Dermis blood vessel endothelial cell (primary cell): ENCODE results near the gene SLC4A2. TPM values are rescaled to one million over a fixed set of nuclear protein-coding genes. Genes with fewer than 3 reads are reported as not detected.
"Not testable (repeated sequence)": the region's sequence is repeated elsewhere in the genome, so short reads cannot be mapped to it uniquely, and the experiment has no call there.

Experiments
- DNase-seq: peaks from one replicate; pipeline ENCODE4 v3.0.0; 2010
- total RNA-seq: library from RNA; depleted of rRNA; stranded (reverse); fragments of >200 nt; gene quantifications from 2 replicates; pipeline ENCODE4 v1.2.3, GENCODE V29; 2014

SLC4A2 gene
- total RNA-seq, 1 donor from 2014 or later, result 93.6 TPM

DNA sequence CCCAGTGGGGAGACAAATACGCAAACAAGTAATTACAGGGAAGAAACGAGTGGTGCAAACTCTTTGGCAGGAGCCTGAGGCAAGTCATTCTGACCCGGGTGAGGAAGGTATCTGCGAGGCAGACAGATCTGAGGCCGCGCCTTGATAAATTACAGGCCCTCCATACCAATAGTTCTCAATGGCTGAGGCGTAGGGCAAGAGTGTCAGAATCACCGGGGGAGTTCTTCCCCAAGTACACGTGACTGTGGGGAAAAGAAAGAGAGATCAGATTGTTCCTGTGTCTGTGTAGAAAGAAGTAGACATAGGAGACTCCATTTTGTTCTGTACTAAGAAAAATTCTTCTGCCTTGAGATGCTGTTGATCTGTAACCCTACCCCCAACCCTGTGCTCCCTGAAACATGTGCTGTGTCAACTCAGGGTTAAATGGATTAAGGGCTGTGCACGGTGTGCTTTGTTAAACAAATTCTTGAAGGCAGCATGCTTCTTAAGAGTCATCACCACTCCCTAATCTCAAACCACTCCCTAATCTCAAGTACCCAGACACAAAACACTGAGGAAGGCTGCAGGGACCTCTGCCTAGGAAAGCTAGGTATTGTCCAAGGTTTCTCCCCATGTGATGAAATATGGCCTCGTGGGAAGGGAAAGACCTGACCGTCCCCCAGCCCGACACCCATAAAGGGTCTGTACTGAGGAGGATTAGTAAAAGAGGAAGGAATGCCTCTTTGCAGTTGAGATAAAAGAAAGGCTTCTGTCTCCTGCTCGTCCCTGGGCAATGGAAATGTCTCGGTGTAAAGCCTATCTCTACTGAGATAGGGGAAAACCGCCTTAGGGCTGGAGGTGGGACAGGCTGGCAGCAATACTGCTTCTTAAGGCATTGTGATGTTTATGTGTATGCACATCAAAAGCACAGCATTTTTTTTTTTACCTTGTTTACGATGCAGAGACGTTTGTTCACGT, 32.3 kb upstream of the SLC4A2 start:
- not testable (repeated sequence) for DNase-seq

DNA sequence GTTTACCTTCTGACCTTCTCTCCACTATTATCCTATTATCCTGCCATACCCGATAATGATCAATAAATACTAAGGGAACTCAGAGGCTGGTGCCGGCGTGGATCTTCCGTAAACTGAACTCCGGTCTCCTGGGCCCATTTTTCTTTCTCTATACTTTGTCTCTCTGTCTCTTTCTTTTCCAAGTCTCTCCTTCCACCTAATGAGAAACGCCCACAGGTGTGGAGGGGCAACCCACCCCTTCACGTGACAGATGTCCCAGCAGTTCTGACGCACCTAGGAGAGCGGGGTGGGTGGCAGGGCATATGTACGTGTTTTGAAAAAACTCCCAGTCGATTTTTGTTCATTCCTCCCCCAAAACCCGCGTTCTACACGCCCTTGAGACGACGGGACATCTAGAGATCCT, 31.7 kb upstream of the SLC4A2 start:
- not testable (repeated sequence) for DNase-seq

DNA sequence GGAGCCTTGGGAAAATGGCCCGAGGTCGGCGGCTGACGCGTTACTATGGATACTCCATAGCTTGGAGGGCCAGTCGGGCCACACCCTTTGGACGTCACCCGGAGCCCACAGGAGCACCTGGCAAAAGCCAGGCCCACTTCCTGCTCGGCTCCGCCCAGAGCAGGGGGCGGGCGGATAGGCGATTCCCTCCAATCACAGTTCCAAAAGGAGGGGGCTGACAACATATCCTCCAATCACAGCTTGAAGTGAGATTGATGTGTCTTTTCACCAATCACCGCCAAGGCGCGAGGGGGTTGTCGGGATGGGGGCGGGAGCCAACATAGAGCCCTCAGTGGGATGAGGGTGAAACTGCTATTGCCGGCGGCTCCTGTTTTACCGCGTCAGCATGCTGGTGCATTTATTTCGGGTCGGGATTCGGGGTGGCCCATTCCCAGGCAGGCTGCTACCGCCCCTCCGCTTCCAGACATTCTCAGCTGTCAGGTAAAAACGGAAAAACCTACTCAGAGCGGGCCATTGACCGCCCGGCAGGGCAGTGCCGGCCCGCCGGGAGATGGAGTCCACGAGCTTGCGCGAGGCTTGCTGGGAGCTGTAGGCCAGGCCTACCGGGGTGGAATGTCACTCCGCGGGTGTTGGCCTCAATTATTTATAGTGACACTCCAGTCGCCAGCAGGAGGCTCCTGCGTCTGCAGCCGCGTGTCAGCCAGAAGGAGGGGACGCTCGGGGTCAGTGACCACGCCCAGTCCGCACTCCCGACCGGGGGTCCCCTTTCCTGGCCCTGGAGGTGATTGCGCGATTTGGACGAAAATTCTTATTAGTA, 31.1 kb upstream of the SLC4A2 start, which contains the start of gene ABCB8:
TSS of gene ABCB8 (plus strand) at position 320 of the 817 bp plus-strand sequence. CDS start at position 386, 66 bp downstream.
- peak; percentile 99 for DNase-seq

DNA sequence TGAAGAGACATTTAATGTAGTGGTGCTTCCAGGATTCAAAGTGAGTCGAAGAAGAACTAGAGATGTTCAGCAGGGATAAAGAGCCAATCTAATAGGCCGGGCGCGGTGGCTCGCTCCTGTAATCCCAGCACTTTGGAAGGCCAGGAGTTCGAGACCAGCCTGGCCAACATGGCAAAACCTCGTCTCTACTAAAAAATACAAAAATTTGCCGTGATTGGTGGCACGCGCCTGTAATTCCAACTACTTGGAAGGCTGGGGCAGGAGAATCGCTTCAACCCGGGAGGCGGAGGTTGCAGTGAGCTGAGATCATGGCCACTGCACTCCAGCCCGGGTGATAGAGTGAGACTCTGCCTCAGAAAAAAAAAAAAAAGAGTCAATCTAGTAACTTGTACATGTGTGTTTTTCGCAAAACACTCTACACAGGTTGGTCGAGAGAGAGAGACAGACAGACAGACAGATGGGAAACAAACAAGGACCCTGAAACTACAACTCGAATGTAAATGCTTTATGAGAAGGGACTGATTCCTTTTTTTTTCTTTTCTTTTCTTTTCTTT, 30.4 kb upstream of the SLC4A2 start:
- DNase-seq, result no peak

DNA sequence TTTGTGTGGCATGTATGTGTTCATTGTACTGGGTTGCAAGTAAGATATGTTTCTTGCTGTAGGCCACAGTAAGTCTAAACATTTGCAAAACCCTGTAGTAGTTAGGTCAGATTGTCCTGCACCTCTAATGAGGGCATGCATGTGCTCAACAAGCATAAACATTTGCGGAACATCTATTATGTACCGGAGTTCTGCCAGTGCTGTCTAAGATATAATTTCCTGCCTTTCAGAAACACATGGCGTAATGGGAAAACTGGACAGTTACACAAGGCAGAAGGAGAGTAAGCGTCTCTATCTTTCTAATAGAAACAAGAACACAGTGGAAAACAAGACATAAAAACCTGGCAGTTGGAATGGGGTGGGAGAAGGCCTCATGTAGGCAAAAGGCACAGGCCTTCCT, 28.4 kb upstream of the SLC4A2 start:
- no peak for DNase-seq

DNA sequence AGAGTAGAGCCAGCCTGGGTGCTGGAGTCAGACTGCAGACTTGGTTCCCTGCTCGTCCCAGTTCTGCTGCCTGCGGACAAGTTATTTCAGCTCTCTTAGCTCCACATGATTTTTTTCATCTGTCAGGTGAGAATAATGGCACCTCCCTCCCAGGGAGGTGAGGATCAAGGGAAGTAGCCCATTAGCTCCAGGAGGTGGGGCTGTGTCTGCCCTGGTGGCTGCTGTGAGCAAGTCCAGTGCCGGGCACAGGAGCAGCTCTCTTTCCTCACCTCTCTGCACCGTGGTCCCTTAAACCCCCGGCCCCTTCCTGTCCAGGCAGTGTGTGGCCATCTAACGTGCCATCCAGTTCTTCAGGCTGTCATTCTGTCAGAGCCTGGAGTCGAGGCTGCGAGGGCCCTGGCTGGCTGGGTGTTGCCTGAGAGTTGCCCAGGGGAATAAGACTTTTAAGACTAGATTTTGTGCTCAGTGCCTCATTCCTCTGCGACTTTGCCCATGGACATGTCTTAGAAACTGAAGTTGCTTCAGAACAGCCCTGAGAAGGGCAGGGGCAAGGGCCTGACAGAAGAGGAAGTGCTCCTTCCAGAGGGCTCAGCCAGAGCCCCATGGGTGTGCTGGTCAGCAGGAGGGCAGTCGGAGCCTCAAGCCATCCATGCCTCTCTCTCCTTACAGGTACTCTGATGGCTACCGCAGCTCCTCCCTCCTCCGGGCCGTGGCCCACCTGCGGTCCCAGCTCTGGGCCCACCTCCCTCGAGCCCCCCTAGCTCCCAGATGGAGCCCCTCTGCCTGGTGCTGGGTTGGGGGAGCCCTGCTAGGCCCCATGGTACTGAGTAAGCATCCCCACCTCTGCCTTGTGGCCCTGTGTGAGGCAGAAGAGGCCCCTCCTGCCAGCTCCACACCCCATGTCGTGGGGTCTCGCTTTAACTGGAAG, 26.2 kb upstream of the SLC4A2 start:
- DNase-seq, result no peak

DNA sequence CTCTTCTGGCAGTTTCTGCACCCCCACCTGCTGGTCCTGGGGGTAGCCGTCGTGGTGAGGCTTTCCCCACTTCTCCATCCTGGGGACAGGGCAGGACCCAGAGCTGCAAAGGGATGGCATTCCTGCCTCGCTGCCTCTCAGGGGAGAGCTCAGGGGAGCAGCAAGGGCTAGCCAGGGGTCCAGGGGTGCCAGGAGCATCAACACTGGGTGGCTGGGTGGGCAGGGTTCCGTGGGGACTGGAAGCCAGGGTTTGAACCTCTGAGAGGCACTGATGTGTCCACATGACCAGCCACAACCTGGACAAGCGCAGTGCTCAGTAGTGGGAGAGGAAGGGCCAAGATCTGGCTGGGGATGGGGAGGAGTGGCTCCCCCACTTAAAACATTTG, 25.5 kb upstream of the SLC4A2 start:
- DNase-seq, result no peak

DNA sequence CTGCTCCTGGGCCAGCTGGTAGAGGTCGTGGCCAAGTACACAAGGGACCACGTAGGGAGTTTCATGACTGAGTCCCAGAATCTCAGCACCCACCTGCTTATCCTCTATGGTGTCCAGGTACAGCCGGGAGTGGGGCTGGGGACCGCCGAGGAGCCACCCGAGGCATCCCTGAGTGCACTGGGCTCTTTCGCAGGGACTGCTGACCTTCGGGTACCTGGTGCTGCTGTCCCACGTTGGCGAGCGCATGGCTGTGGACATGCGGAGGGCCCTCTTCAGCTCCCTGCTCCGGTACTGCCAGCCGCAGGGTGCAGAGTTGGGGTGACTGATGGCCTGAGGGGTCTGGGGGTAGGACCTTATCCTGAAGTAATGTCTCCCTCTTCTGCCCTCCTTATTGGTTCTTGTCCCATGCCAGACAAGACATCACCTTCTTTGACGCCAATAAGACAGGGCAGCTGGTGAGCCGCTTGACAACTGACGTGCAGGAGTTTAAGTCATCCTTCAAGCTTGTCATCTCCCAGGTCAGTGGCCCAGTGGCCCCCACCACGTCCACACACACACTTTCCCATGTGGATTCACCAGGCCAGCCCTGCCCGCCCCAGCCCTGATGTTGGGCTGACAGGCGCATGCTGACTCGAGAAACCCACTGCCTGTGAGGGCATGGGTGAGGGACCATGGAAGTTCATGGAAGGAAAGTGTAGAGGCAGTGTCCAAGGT, 24.9 kb upstream of the SLC4A2 start:
- DNase-seq, result no peak

DNA sequence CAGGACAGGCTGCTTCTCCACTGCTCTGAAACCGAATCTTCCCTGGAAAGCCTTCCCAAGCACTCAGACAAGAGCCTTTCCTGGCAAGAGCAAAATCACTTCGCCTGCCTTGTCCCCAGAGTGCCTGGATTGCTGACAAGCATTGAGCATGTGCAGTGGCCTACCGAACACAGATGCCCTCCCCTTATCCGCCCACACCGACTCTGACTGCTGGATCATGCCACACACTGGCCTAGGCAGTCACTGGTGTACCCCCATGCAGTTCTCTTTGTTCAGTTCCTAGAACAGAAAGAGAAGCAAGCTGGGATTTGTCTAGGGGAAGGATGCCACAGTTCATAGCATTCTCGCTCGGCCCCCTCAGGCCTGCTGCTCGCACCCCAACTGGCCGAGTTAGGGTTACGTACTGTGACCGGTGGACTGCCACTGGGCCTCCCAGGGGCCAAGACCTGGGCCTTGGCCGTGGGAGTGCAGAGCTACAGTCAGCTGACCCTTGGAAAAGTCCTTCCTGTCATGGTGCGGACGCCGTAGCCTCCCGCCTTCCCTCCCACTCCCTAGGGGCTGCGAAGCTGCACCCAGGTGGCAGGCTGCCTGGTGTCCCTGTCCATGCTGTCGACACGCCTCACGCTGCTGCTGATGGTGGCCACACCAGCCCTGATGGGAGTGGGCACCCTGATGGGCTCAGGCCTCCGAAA, 24.2 kb upstream of the SLC4A2 start:
- no peak for DNase-seq

DNA sequence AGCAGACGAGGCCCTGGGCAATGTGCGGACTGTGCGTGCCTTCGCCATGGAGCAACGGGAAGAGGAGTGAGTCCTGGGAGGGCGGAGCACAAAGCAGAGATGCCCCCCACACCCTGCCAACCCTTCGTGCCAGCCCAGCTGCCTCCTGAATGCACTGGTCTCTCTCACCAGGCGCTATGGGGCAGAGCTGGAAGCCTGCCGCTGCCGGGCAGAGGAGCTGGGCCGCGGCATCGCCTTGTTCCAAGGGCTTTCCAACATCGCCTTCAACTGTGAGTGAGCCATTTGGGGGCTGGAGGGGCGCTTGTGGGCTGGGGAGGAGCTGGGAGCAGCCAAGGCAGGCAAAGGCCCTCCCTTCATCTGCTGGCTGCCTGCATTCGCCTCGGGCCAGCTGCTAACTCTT, 23.5 kb upstream of the SLC4A2 start:
- DNase-seq, result no peak

DNA sequence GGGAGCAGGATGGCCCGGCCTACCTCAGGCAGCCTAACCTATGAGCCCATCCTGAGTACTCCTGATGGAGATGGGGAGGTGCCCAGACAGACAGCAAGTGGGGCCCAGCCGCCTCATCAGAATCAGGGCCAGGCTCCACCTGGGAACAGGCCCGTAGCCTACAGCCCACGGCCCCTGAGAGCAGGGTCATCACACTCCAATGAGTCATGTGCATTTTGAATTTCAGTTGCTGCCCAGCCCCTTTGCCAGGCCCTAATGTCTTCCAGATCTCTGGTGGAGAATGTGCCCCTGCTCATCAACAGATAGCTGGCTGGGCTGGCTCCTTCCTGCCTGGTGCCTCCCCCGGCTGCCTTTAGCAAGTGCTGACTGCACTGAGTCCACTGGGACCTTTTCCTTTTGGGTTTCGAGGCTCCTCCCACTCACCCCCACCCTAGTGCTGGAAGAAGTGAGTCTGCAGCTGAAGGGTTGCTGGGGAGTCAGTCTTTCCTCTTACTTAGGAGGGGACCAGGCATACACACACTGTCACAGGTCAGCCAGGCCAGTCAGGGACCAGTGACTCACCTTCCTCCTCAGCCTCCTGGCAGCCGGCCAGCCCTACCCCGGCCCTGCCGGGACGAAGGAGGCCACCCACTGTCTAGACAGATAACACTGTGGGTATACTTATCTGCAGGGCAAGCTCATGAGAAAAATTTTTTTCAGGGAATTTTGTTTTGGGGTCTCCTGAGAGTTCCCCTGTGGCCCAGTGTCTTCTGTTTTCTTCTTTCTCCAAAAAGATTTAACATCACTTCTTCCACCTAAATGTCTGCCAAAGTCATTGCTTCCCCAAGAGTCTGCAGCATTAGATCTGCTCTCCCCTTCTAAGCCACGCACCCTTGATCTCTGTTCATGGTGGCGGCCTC, 20.2 kb upstream of the SLC4A2 start:
- DNase-seq, result peak; percentile 96

DNA sequence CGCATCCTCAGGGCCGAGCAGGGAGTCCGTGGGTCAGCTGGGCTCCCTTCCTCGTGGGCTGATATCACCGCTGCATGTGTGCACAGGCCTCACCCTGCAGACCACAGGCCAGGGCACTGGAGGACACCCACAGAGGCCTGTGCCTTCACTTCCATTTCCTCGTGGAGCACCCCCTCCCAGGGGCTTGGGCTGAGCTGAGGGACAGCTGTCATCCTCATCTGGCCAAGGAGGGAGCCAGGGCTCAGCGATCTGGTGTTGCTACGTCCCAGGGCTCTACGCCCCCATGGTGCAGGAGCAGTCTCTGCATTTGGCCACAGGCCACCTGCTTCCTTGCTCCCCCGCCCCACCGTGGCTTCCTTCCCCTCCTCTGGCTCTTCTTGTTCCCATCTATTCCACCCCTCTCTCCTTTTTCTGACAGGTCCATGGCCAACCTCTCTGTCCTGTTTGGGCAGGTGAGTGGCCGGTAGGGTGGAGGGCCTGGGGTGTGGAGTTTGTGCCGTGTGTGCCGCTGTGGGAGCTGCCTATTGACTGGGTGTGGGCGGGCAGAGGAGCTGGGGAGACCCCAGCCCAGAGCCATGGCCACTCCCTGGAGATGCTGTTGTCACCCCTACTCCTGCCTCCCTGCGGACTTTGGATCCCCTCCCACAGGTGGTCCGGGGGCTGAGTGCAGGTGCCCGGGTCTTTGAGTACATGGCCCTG, 19.4 kb upstream of the SLC4A2 start:
- DNase-seq, result no peak

DNA sequence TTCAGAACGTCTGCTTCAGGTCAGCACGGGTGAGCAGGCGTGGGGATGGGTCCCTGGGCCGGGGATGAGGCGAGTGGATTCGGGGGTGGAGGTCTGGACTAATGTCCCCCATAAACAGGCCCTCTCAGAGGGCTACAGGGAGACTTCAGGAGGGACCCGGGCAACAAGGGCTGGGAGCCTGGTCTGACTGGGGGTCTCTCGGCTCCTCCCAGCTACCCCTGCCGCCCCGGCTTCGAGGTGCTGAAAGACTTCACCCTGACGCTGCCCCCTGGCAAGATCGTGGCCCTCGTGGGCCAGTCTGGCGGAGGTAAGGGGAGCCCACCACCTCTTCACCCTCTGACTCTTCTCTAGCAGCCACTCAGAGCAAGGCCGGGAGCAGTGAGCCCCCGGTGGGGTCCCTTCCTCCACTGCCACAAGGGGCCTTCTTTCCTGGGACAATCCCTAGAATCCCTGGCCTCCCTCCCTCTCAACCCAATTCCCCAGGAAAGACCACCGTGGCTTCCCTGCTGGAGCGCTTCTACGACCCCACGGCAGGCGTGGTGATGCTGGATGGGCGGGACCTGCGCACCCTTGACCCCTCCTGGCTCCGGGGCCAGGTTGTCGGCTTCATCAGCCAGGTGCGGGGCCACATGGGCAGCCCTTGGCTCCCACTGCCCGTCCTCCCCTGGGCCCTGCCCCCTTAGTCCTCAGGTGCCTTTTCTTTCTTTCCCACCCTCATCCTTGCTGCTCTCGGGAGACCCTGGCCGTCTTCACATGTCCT, 18.6 kb upstream of the SLC4A2 start:
- DNase-seq, result no peak

DNA sequence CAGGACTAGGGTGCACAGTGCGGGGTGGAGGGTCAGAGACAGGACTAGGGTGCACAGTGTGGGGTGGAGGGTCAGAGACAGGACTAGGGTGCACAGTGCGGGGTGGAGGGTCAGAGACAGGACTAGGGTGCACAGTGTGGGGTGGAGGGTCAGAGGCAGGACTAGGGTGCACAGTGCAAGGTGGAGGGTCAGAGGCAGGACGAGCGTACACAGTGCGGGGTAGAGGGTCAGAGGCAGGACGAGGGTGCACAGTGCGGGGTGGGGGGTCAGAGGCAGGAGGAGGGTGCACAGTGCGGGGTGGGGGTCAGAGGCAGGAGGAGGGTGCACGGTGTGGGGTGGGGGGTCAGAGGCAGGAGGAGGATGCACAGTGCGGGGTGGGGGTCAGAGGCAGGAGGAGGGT, 15.9 kb upstream of the SLC4A2 start:
- not testable (repeated sequence) for DNase-seq

DNA sequence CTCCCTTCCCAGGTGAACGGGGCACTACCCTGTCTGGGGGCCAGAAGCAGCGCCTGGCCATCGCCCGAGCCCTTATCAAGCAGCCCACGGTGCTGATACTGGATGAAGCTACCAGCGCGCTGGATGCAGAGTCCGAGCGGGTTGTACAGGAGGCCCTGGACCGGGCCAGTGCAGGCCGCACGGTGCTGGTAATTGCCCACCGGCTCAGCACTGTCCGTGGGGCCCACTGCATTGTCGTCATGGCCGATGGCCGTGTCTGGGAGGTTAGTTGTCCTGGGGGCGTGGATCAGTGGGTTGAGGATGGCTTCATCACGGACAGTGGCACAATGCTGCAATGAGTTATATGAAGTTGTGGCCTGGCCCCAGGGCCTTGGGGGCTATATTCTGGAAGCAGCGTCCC, 15.4 kb upstream of the SLC4A2 start:
- DNase-seq, result no peak

DNA sequence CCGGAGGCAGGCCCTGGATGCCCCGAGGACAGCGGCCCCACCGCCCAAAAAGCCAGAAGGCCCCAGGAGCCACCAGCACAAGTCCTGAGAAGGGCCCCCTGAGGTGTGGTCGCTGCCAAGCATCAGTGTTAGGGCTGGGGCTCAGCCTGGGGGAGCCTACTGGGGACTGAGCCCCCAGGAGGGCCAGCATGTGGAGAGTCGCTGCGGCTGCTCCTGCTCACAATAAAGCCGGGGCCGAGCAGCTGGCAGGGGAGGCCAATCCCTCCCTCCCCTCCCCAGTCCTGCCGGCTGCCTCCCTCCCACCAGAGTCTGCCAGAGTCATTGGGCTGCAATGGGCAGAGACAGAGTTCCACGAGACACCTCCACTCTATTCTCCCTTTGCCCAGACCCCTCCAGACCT, 14.1 kb upstream of the SLC4A2 start:
- DNase-seq, result no peak

DNA sequence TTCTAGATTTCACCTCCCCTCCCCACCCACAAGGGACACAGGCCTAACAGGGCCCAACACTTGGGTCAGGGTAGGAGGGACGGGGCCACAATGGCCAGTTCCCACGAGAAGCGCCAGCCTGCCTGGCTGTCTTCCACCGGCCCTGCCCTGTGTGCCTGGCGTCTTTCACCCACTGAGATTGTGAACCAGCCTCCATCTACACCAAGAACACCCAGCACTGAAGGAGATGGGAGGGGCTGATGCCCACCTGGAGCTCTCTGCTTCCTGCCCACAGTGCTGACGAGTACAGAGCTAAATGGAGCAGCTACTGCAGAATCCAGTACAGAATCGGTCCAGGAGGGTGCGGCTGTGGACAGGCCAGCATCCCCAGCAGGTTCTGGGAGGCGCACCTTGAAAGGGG, 13.4 kb upstream of the SLC4A2 start:
- no peak for DNase-seq
